Measurements from ENCODE around the gene GPR143.

DNA sequence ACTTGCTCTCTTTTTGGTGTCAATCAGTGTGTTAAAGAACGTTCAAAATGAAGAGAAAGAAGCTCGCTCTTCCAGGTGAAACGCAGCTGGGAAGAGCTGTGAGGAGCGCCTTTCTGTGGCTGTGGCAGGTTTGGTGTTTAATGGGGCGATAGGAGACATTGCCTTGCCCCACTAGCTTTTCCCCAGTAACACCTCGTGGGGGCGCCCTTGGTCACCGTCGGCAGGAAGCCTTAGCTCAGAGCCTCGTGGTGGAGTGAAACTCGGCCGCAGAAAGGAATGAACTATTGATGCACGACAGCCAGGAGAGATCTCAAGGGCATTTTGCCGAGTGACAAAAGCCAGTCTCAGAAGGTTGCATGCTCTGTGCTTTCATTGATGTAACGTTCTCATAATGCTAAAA is 65.1 kb downstream of the GPR143 start:
- TF ChIP-seq EZH2 (IDR thresholded peaks at IDR 0.05; ENCODE audit: borderline replicate concordance, low read depth, low read length, severe bottlenecking) (no peak), CTCF (IDR thresholded peaks at IDR 0.05; ENCODE audit: borderline replicate concordance, extremely low read depth, low read length, poor library complexity, severe bottlenecking) (no peak)
